Peyer's patch (tissue), 4 donors: ENCODE measurements around the gene KLHL10. TPM values are rescaled to one million over a fixed set of nuclear protein-coding genes. Genes with fewer than 3 reads are reported as not detected.

Experiments used
- DNase-seq, 3 donors: peaks; one replicate each; pipeline ENCODE4 v3.0.0-alpha.2; 2017 to 2019
- H3K27ac ChIP-seq, 4 donors: fragments of 200-600 bp; sonication (generic); one replicate each; pipeline ENCODE4 v1.5.1; 2016 to 2019
- H3K27me3 ChIP-seq, 2 donors: fragments of 200-600 bp; sonication (generic); one replicate each; pipeline ENCODE4 v1.5.1; 2019
- H3K36me3 ChIP-seq, 3 donors: fragments of 200-600 bp; sonication (generic); one replicate each; pipeline ENCODE4 v1.5.1; 2016 to 2019
- H3K4me1 ChIP-seq, 4 donors: fragments of 200-600 bp; sonication (generic); one replicate each; pipeline ENCODE4 v1.5.1; 2016 to 2019
- H3K4me3 ChIP-seq, 4 donors: fragments of 200-600 bp; sonication (generic); 1 replicate in 3 of 4; 2 replicates in 1 of 4; pipeline ENCODE4 v1.5.1; 2016 to 2019; ENCODE audit warnings: mild to moderate bottlenecking in 1 of 4
- H3K9me3 ChIP-seq, 4 donors: fragments of 200-600 bp; sonication (generic); one replicate each; pipeline ENCODE4 v1.5.1; 2016 to 2019; ENCODE audit warnings: mild to moderate bottlenecking in 1 of 4
- POLR2A ChIP-seq, 2 donors: fragments of 450-650 bp; IDR thresholded peaks; one replicate each; pipeline ENCODE4 v1.5.1; 2017; ENCODE audit warnings: antibody characterized with exemption in 2 of 2, mild to moderate bottlenecking in 2 of 2, moderate library complexity in 2 of 2
- total RNA-seq, 4 donors: library from RNA; depleted of rRNA; stranded (reverse); fragments of >200 nt; gene quantifications; one replicate each; pipeline ENCODE4 v1.1.0, GENCODE V29; 2016
- TF ChIP-seq, protein P1 (sequence below), 6 experiments: fragments of 450-650 bp in 4 of 6; fragments of 200-600 bp in 2 of 6; sonication (generic) in 1 of 6; IDR thresholded peaks; one replicate each; pipeline ENCODE4 v1.5.1; 2017 to 2019; ENCODE audit warnings: antibody characterized with exemption in 6 of 6, mild to moderate bottlenecking in 3 of 6, moderate library complexity in 1 of 6

The KLHL10 gene
- total RNA-seq, 4 donors from 2014 or later = not detected

GRCh38 chr17:41812381-41813151 is 25.1 kb upstream of the KLHL10 start, which contains the start of gene FKBP10:
Gene FKBP10, plus strand, starts transcription at chr17:41813004. Its CDS starts 31 bp downstream, at chr17:41813035.
- Histone ChIP-seq H3K4me1 (peaks cover 5 to 44% (median 19%) of the 10 kb centered on the region in 4 donors), H3K9me3 (no peaks in the 10 kb centered on the region), H3K4me3 (peak within 1 kb of the TSS; percentile 63 to 95 (median 82)), H3K27me3 (no peaks in the 10 kb centered on the region), H3K36me3 (no peaks in the 10 kb centered on the region), H3K27ac (peak within 1 kb of the TSS; percentile 50 to 83 (median 72))
- DNase-seq = peak in 2 of 3 donors; percentile 41 to 75
- TF ChIP-seq POLR2A (IDR thresholded peaks at IDR 0.05) = no peak
- TF ChIP-seq, protein P1, sequence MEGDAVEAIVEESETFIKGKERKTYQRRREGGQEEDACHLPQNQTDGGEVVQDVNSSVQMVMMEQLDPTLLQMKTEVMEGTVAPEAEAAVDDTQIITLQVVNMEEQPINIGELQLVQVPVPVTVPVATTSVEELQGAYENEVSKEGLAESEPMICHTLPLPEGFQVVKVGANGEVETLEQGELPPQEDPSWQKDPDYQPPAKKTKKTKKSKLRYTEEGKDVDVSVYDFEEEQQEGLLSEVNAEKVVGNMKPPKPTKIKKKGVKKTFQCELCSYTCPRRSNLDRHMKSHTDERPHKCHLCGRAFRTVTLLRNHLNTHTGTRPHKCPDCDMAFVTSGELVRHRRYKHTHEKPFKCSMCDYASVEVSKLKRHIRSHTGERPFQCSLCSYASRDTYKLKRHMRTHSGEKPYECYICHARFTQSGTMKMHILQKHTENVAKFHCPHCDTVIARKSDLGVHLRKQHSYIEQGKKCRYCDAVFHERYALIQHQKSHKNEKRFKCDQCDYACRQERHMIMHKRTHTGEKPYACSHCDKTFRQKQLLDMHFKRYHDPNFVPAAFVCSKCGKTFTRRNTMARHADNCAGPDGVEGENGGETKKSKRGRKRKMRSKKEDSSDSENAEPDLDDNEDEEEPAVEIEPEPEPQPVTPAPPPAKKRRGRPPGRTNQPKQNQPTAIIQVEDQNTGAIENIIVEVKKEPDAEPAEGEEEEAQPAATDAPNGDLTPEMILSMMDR (IDR thresholded peaks at IDR 0.05) = no peak

- H3K4me3 ChIP-seq = peak overlapping the region; percentile 63 to 95 (median 82)
- peak overlapping the region in 3 of 4 donors; percentile 64 to 76 (median 68) for H3K27ac ChIP-seq
Observed at GRCh38 chr17:41813152-41813680, 24.4 kb upstream of the KLHL10 start.

GRCh38 chr17:41813699-41814124 is 23.9 kb upstream of the KLHL10 start:
- Histone ChIP-seq H3K36me3 (no peaks in the 10 kb centered on the region), H3K9me3 (no peaks in the 10 kb centered on the region), H3K4me1 (peaks cover 0 to 38% (median 19%) of the 10 kb centered on the region in 4 donors), H3K27me3 (no peaks in the 10 kb centered on the region), H3K4me3 (peak overlapping the region in 1 of 4 donors; percentile 73), H3K27ac (no peak overlapping the region)
- TF ChIP-seq, protein P1 (IDR thresholded peaks at IDR 0.05) = no peak
- TF ChIP-seq POLR2A (IDR thresholded peaks at IDR 0.05) = no peak
- DNase-seq = no peak

More at GRCh38 chr17:41813152-41813680, 24.4 kb upstream of the KLHL10 start:
- no peak for DNase-seq
- Histone ChIP-seq H3K4me1 (peaks cover 0 to 38% (median 19%) of the 10 kb centered on the region in 4 donors), H3K36me3 (no peaks in the 10 kb centered on the region), H3K27me3 (no peaks in the 10 kb centered on the region), H3K9me3 (no peaks in the 10 kb centered on the region)
- TF ChIP-seq POLR2A (IDR thresholded peaks at IDR 0.05) = no peak
- TF ChIP-seq, protein P1 (IDR thresholded peaks at IDR 0.05) = no peak

DNA sequence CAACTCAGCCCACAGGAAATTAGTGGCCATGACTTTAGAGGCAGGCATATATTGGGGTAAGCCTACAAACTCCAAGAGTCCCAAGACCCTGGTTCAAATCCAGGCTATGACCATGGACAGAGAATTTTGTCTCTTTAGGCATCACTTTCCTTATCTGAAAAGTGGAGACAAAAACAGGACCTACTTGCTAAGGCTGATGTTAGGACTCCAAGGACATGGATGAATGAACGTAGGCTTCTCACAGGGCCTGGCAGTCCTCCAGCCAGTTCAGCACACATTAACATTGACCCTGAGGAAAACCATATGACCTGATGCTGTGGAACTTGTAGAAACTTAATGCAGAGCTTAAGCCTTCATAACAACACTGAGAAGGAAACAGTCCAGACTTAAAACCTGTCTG is 23.4 kb upstream of the KLHL10 start:
- Histone ChIP-seq H3K27ac (no peak overlapping the region), H3K4me3 (no peak overlapping the region), H3K27me3 (no peaks in the 10 kb centered on the region), H3K36me3 (no peaks in the 10 kb centered on the region), H3K9me3 (no peaks in the 10 kb centered on the region), H3K4me1 (peaks cover 0 to 37% (median 19%) of the 10 kb centered on the region in 4 donors)
- no peak for DNase-seq
- TF ChIP-seq, protein P1 (IDR thresholded peaks at IDR 0.05) = no peak
- TF ChIP-seq POLR2A (IDR thresholded peaks at IDR 0.05) = no peak

DNA sequence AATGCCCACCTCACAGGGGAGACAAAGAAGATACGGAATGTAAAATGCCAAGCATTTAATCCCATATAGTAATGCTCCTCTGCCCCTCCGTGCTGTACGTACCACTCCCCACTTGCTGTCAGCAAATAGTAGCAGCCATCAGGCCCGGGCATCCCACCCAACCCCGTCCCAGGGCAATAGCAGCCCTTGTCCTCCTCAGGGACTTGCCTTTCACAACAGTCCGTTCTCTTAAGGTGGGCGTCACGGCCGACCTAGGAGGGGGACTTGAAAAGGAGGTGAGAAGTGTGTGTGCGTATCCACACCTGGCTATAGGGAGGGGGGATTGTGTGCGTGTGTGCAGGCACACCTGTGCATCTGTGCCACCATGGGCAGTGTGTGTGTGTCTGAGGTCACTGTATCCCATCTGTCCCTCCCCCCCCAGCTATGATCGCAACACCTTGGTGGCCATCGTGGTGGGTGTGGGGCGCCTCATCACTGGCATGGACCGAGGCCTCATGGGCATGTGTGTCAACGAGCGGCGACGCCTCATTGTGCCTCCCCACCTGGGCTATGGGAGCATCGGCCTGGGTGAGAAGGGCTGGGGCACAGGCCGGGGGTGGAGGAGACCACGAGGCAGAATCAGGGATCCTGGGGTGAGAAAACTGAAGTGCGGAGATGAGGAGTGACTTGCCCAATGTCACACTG is 20.8 kb upstream of the KLHL10 start:
- TF ChIP-seq POLR2A (IDR thresholded peaks at IDR 0.05) = no peak
- TF ChIP-seq, protein P1 (IDR thresholded peaks at IDR 0.05) = no peak
- no peak overlapping the region for H3K4me3 ChIP-seq
- H3K4me1 ChIP-seq = peaks cover 0 to 17% (median 7%) of the 10 kb centered on the region in 4 donors
- no peak overlapping the region for H3K27ac ChIP-seq
- no peaks in the 10 kb centered on the region for H3K9me3 ChIP-seq
- no peaks in the 10 kb centered on the region for H3K27me3 ChIP-seq
- DNase-seq = no peak
- H3K36me3 ChIP-seq = no peaks in the 10 kb centered on the region
